K562 (cell line): ENCODE results near the gene SPATA33. TPM values are rescaled to one million over a fixed set of nuclear protein-coding genes. Genes with fewer than 3 reads are reported as not detected.

Experiments
- BHLHE40 ChIP-seq: IDR thresholded peaks from 2 replicates; pipeline ENCODE4 v1.6.1; 2011; ENCODE audit warnings: low read length, improper control_type of control experiment
- BMI1 ChIP-seq: fragments of 150-350 bp; IDR thresholded peaks from 2 replicates; pipeline ENCODE4 v1.6.1; 2014; ENCODE audit warnings: low read length
- CREB1 ChIP-seq, 2 experiments: sonication (generic) in 1 of 2; formaldehyde crosslinking in 1 of 2; IDR thresholded peaks; 2 replicates each; pipeline versions ENCODE4 v1.6.1 to v1.8.0; 2012 to 2022; ENCODE audit warnings: inconsistent platforms in 1 of 2, mild to moderate bottlenecking in 1 of 2, missing genetic modification reagents in 1 of 2, moderate library complexity in 1 of 2
- CTBP1 ChIP-seq: fragments of 450-650 bp; IDR thresholded peaks from 2 replicates; pipeline ENCODE4 v1.6.1; 2016; ENCODE audit warnings: borderline replicate concordance
- CXXC5 ChIP-seq: fragments of 250-450 bp; sonication (Bioruptor Pico); IDR thresholded peaks from 2 replicates; pipeline ENCODE4 v1.8.0; 2022; ENCODE audit warnings: inconsistent platforms, mild to moderate bottlenecking, moderate library complexity
- EZH2 ChIP-seq: IDR thresholded peaks from 2 replicates; pipeline ENCODE4 v1.6.1; 2012; ENCODE audit warnings: low read depth, mild to moderate bottlenecking, inconsistent platforms, low read length, borderline replicate concordance
- HINFP ChIP-seq: fragments of 450-650 bp; conservative IDR thresholded peaks from 2 replicates; pipeline ENCODE4 v1.6.1; 2016; ENCODE audit warnings: missing genetic modification characterization, low read depth, mild to moderate bottlenecking, control low read depth, missing compliant biosample characterization
- HMGN3 ChIP-seq: IDR thresholded peaks from 2 replicates; pipeline ENCODE4 v1.6.1; 2011; ENCODE audit warnings: borderline replicate concordance, low read depth, mild to moderate bottlenecking, mixed read lengths, low read length; ENCODE audit not compliant: insufficient read length; ENCODE audit errors: extremely low read depth
- JUNB ChIP-seq: fragments of 450-650 bp; formaldehyde crosslinking; conservative IDR thresholded peaks from 2 replicates; pipeline ENCODE4 v1.4.0; 2020; ENCODE audit warnings: mild to moderate bottlenecking
- LEF1 ChIP-seq: fragments of 450-650 bp; IDR thresholded peaks from 2 replicates; pipeline ENCODE4 v1.6.1; 2016; ENCODE audit warnings: mild to moderate bottlenecking
- MNT ChIP-seq, 2 experiments: fragments of 450-650 bp; conservative IDR thresholded peaks; 2 replicates each; pipeline ENCODE4 v1.6.1; 2017; ENCODE audit warnings: mild to moderate bottlenecking in 2 of 2, moderate library complexity in 2 of 2
- NCOR1 ChIP-seq: fragments of 450-650 bp; IDR thresholded peaks from 2 replicates; pipeline ENCODE4 v1.6.1; 2016; ENCODE audit warnings: mild to moderate bottlenecking, moderate library complexity
- NKRF ChIP-seq: fragments of 450-650 bp; IDR thresholded peaks from 2 replicates; pipeline ENCODE4 v1.6.1; 2016; ENCODE audit warnings: borderline replicate concordance
- PML ChIP-seq: IDR thresholded peaks from 2 replicates; pipeline ENCODE4 v1.6.1; 2012; ENCODE audit warnings: low read length, inconsistent platforms
- POLR2B ChIP-seq: fragments of 450-650 bp; IDR thresholded peaks from 2 replicates; pipeline ENCODE4 v1.6.1; 2018; ENCODE audit warnings: low read depth; ENCODE audit not compliant: partially characterized antibody
- POLR3A ChIP-seq: IDR thresholded peaks from 2 replicates; pipeline ENCODE4 v1.6.1; 2011; ENCODE audit warnings: borderline replicate concordance, mild to moderate bottlenecking, moderate library complexity; ENCODE audit not compliant: insufficient read length, insufficient read depth; ENCODE audit errors: extremely low read depth
- SP1 ChIP-seq: sonication (generic); formaldehyde crosslinking; IDR thresholded peaks from 2 replicates; pipeline ENCODE4 v1.8.1; 2022; ENCODE audit warnings: mild to moderate bottlenecking, missing genetic modification reagents
- TBP ChIP-seq: optimal IDR thresholded peaks from 2 replicates; pipeline ENCODE3; 2011; ENCODE audit warnings: low read depth, low read length, improper control_type of control experiment
- TRIM24 ChIP-seq, 2 experiments: fragments of 450-650 bp; IDR thresholded peaks; 2 replicates each; pipeline ENCODE4 v1.6.1; 2016
- ZNF740 ChIP-seq, 3 experiments: fragments of 200-800 bp in 1 of 3; sonication (Bioruptor generic) in 1 of 3; sonication (generic) in 1 of 3; formaldehyde crosslinking in 1 of 3; IDR thresholded peaks; 2 replicates each; pipeline versions ENCODE4 v1.6.1 to v1.8.0; 2016 to 2022; ENCODE audit warnings: mild to moderate bottlenecking in 2 of 3, missing compliant biosample characterization in 2 of 3, missing genetic modification characterization in 2 of 3, missing genetic modification reagents in 1 of 3
- polyA plus RNA-seq, 8 experiments: library from polyadenylated mRNA; depleted of rRNA in 4 of 8; stranded (reverse) in 5 of 8; unstranded in 3 of 8; fragments of >200 nt; fragmentation: Nextera tagmentation in 2 of 8; fragmentation: Illumina TruSeq in 1 of 8; extraction: Ambion mirVana in 2 of 8; extraction: Trizol in 1 of 8; gene quantifications; 2 replicates each; pipeline versions ENCODE4 v1.2.1 to v1.2.3, GENCODE V29; 2011 to 2014; ENCODE audit warnings: inconsistent platforms in 1 of 8, missing spikeins in 1 of 8
- total RNA-seq, 7 experiments: library from RNA; depleted of rRNA in 6 of 7; stranded (reverse); fragments of >200 nt in 6 of 7; fragmentation: Illumina TruSeq in 2 of 7; extraction: Trizol in 2 of 7; gene quantifications; 2 replicates each; pipeline versions ENCODE4 v1.2.1 to v1.2.3, GENCODE V29; 2011 to 2021; ENCODE audit warnings: low replicate concordance in 1 of 7

SPATA33 gene
- total and polyA plus RNA-seq, 9 of the 15 experiments (the other 6 are each of a cell fraction or from before 2014, with no cell fraction given) = 4.0 to 20.0 (median 11.8) TPM

GRCh38 chr16:89711601-89712273 is 54.1 kb downstream of the SPATA33 start (continued):
- TF ChIP-seq PML (0 out of 2 replicates have a peak, but pooled peaks have one; percentile 42), JUNB (CRISPR knock-in tag) (no peak), NKRF (peak; percentile 90), HINFP (tag) (no peak), CTBP1 (0 out of 2 replicates have a peak, but pooled peaks have one; percentile 22), NCOR1 (no peak), TRIM24 (IDR thresholded peaks at IDR 0.05) (no peak), CREB1 (IDR thresholded peaks at IDR 0.05) (no peak), CREB1 (CRISPR knock-in tag; IDR thresholded peaks at IDR 0.05) (no peak), POLR3A (no peak), MNT (conservative IDR thresholded peaks at IDR 0.05) (peak; percentile 87 to 96), ZNF740 (CRISPR knock-in tag; IDR thresholded peaks at IDR 0.05) (peak; percentile 39; the same call in 1 of the 2 replicates), ZNF740 (tag; IDR thresholded peaks at IDR 0.05) (peak in 1 of 2 experiments; percentile 48; a peak in 1 of 4 replicates), TBP (peak; percentile 81), BMI1 (no peak), BHLHE40 (no peak), SP1 (CRISPR knock-in tag) (peak; percentile 82), EZH2 (no peak), HMGN3 (peak; percentile 32), CXXC5 (CRISPR knock-in tag) (peak; percentile 54), POLR2B (peak; percentile 75), LEF1 (no peak)
